ENCODE data around the gene LY6G5C.

LY6G5C gene

GRCh38 chr6:31639449-31639861 lies 41.4 kb downstream of the LY6G5C start:
- DNase-seq (ENCODE audit: low read depth): no peak

GRCh38 chr6:31639043-31639442 lies 41.8 kb downstream of the LY6G5C start:
- DNase-seq (ENCODE audit: low read depth): no peak

- no peak for DNase-seq (ENCODE audit: low read depth)
Measured at GRCh38 chr6:31636698-31637596, 43.9 kb downstream of the LY6G5C start.

GRCh38 chr6:31634969-31635575 lies 45.8 kb downstream of the LY6G5C start:
- DNase-seq (ENCODE audit: low read depth): no peak

GRCh38 chr6:31634131-31634530 lies 46.7 kb downstream of the LY6G5C start:
- DNase-seq (ENCODE audit: low read depth): no peak

- DNase-seq (ENCODE audit: low read depth): no peak
Measured at GRCh38 chr6:31633447-31633846, 47.4 kb downstream of the LY6G5C start.

- DNase-seq (ENCODE audit: low read depth): no peak
Measured at GRCh38 chr6:31632279-31632946, 48.5 kb downstream of the LY6G5C start.

- no peak for DNase-seq (ENCODE audit: low read depth)
Measured at GRCh38 chr6:31631681-31632278, 49.1 kb downstream of the LY6G5C start.

- no peak for DNase-seq (ENCODE audit: low read depth)
Measured at GRCh38 chr6:31631209-31631608, 49.7 kb downstream of the LY6G5C start.

GRCh38 chr6:31630177-31630934 lies 50.5 kb downstream of the LY6G5C start:
- no peak for DNase-seq (ENCODE audit: low read depth)

GRCh38 chr6:31629014-31629413 lies 51.9 kb downstream of the LY6G5C start:
- DNase-seq (ENCODE audit: low read depth): no peak

- DNase-seq (ENCODE audit: low read depth): no peak
Measured at GRCh38 chr6:31627690-31628287, 53.1 kb downstream of the LY6G5C start.

- DNase-seq (ENCODE audit: low read depth): no peak
Measured at GRCh38 chr6:31626952-31627351, 53.9 kb downstream of the LY6G5C start.

All from T-helper 22 cell (primary cell).